NCI-H1105 treated with DMSO at 0.1 percent for 48 hours (cell line): ENCODE results near the gene MRPS24.
"Not testable (repeated sequence)": the region's sequence is repeated elsewhere in the genome, so short reads cannot be mapped to it uniquely, and the experiment has no call there.

Experiments used
- DNase-seq: peaks from one replicate; lab custom pipeline; 2025; lab: John Stamatoyannopoulos, UW

The MRPS24 gene

DNA sequence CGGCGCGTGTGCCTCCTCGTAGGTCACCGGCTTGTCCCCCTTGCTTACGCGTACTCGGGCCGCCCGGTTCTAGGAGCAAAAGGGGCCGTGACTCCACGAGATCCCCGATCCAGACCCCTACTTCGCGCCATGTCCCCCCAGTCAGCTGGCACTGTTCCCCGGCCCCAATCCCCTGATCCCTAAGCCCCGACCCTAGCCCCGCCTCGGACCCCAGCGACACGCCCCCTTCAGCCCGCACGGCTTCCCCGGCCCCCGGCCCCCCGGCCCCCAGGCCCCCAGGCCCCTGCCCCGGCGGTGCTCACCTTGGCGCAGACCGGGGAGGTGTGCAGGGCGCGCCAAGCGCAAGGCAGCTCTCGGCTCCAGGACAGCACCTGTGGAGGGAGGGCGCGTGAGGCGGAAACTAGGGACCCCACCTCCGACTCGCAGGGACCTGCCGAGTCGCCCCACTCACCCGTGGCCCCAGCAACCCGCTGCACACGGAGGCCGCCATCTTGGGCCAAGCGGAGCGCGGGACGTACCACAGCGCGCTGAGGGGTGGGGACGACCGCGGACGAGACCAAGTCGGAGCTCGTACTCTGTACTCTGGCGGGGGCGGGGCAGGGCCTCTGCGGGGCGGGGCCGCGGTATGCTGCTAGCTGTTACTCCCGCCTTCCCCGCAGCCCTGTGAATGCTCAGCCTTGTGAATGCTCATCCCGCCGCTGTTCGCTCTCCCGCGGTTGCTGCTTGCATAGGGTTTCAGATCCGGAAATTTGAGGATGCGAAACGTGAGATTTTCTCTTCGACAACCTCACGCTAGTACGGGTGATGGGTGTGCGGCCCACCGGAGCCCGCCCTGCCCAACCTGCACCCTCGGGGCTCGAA lies at the start of gene MRPS24:
MRPS24 (minus strand) TSS at position 512 of the 861 bp plus-strand sequence; CDS start at position 490, 22 bp downstream.
- DNase-seq = peak; percentile 93

DNA sequence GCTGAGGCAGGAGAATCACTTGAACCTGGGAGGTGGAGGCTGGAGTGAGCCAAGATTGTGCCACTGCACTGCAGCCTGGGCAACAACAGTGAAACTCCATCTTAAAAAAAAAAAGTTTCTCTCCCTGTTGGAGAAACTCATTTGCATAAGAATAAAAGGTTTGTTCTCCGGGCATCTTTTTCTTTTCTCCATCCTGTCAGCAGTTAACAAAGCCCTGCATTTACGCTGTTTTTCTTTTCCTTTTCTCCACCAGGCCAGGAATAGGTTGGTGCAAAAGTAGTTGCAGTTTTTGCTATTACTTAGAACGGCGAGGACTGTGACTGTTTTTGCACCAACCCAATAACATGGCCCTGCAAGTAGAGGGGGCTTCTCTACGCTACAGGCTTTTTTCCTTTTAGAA lies 46.6 kb upstream of the MRPS24 start:
- DNase-seq = no peak

DNA sequence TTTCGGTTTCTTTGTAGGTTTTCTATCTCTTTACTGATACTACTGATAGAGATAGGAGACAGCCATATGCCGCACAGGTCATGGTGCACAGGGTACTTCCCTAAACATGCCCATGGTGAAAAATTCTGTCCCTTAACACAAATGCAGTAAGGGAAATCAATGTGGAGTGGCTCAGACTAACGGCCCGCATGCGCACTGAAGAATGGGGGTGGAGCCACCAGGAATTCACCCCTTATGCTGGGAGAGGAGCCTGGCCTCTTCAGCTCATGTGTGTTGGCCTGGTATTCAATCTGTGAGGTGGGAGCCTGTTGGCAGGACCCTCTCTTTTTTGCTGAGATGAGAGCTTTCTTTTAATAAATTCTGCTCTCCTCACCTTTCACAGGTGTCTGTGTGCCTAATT lies 45.5 kb upstream of the MRPS24 start:
- no peak for DNase-seq

DNA sequence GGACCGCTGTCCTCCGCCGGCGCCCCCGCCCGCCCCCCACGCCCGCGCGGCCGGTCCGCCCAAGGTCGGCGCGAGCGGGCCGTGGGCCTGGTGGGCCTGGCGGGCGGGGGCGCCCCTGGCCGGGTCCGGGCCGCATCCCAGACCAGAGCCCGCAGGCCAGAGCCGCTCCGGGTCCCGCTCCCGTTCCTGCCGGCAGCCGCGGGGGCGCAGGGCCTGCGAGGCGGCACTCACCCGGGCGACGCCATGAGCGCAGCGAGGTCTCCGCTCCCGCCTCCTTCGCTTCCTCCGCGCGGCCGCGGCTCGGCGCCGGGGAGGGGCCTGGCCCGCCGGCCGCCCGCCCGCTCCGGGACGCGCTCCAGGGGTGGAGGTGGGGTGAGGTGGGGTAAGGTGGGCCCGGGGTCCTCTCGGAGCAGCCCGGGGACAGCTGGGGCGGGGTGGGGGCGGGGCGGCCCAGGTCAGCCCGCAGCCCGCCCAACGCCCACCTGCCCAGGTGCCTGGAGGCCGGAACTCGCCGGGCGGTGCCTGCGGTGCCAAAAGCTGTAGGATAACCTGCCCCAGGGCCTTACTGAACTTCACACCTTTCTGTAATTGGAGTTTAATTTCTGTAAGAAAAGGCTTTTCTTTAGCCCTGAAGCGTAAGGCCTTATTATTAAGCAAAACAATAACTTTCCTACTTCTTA lies 37.2 kb upstream of the MRPS24 start, which contains the start of gene URGCP:
URGCP (minus strand) TSS at position 266 of the 680 bp plus-strand sequence; CDS start at position 245, 21 bp downstream.
- DNase-seq = peak; percentile 39

DNA sequence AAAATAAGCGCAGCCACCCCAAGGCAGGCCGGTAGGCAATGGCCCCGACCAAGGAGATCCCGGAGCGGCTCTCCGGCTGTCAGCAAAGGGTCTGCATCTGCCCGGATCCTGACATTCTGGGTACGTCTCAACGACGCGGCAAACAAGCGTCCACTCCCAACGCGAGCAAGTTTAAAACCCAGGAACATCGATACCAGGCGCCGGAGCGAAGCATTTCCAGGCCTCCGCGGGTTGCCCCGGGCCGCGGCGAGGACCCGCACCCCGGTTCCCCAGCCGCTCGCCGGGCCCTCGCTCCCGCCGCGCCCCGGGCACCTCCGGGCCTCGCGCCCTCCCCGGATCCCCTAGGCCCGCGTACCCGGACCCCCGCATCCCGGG lies 36.6 kb upstream of the MRPS24 start:
- DNase-seq = peak; percentile 41

DNA sequence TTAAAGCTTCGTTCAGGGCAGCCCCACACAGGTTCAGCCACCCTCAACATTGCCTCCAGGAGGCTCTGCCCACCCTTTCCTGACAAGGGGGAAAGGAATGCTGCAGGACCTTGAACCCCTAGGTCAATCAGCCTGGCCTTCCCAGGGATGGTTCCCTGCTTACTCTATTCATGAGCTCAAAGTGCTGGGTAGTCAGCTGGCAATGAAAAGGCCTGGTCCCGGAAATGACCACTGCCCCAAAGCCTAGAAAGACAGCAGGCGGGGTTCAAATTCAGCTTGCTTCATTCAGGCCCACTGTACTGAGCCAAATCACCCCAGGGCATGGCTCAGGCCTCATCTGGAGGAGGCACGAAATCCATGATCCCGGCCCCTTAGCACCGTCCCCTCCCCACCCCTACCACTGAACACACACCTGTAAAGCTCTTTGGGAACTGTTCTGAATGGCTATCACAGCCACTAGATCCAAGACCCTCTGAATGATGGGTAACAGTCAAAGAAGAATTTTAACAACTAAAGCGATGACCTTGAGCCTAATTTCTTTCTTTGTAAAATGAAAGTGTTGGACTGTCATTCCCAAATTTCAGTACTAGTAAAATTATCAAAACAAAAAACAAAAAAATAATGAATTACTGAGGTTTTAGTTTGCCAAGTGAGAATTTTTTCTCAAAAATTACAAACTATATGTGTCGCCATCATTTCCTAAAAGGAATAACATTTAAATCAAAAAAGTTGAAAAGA lies 36.1 kb upstream of the MRPS24 start:
- DNase-seq = no peak

DNA sequence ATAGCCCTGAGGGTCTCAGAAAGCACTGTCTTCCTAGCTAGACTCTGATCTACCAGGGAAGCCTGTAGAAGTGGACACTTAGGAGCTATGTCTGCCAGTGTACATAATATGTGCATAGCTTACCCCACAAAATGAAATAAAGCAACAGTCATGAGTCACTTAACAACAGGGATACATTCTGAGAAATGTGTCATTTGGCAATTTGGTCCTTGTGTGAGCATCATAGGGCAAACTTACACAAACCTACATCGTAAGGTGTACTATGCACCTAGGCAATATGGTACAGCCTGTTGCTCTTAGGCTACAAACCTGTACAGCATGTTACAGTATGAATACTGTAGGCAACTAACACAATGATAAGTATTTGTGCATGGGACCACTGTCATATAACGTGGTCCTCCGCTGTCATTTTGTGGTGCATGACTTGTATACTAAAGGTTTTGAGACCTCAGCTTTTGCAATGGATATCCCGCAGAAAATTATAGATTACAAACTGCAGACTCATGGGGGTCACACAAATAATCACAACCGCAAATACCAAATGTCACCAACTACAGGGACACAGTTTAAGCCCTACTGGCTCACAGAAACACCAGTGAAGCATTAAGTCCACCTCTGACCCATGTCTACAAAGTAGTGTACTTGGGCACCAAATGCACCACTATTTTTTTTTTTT lies 35.4 kb upstream of the MRPS24 start:
- DNase-seq = no peak

DNA sequence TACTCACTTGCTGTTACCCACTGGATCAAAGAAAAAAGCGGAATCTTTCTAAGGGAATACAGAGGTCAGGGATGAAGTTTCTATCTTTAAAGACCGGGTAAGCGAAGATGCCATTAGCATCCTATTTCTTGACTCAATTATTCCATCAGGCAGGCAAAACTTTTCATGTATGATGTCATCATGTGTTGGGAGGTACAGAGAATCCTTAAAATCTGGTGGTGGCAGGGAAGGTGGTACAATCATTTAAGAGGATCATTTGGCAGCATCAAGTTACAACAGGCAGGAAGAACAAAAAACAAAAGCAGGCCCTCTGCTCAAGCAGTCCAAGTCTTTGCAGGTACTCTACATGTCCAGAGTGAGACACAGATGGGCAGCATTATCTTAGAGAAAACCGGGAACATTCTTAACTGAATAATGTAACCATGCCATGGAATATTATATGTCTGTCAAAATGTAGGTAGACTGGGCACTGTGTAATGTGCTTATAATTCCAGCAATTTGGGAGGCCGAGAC lies 33.3 kb upstream of the MRPS24 start:
- DNase-seq = no peak

DNA sequence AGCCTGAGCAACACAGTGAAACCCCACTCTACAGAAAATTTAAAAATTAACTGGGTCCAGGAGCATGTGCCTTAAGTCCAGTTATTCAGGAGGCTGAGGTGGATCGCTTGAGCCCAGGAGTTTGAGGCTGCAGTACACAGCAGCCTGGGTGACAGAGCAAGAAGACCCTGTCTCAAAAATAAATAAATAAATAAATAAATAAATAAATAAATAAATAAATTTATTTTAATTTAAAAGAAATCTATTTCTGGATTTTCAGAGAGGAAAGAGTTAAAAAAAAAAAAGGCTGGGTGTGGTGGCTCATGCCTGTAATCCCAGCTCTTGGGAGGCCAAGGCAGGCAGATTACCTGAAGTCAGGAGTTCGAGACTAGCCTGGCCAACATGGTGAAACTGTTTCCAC lies 29.3 kb upstream of the MRPS24 start:
- DNase-seq = not testable (repeated sequence)

DNA sequence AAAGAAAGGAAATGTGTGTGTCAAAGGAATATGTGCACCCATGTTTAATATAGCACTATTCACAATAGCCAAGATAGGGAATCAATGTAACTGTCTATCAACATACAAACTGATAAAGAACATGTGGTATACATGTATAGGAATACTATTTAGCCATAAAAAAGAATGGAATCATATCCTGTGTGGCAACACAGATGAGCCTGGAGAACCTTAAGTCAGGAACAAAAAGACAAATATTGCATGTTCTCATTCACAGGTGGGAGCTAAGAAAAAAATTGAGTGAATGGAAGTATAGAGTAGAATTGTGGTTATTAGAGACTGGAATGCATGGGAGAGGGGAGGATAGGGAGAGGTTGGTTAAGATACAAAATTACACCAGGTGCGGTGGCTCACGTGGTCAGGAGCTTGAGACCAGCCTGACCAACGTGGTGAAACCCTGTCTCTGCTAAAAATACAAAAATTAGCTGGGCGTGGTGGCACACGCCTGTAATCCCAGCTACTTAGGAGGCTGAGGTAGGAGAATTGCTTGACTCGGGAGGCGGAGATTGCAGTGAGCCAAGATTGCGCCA lies 26.6 kb upstream of the MRPS24 start:
- DNase-seq = no peak

DNA sequence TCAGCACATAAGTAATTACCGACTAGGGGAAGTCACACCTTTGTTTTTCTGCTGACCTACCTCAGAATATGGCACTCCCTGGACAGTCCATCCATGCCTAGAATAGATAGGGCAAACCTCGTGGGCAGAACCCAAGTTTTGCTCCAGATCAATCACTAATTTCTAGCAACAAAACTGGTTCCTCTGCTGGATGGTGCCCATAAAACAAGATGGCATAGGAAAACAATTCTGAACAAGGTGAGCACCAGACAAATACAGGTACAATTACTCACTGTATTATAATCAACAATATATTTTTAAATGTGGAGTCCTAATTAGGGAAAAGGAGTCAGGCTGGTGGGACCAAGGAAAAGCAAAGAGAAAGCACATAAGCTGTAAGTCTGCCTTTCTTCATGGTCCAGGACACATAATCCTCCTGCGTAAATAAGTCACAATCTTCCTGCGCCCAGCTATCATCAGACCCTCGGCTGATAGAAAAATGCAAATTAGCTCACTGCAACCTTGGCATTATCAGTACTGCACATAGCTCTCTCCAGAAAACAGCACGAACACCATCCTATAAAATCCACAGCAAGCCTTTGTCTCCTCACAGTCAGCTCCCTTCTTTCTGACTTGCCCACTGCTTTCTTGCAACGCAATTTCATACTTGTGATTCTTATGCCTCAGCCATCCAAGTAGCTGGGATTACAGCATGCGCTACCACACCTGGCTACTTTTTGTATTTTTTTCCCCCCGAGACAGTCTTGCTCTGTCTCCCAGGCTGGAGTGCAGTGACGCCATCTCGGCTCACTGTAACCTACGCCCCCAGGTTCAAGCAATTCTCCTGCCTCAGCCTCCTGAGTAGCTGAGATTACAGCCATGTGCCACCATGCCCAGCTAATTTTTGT lies 22.0 kb upstream of the MRPS24 start:
- DNase-seq = no peak

DNA sequence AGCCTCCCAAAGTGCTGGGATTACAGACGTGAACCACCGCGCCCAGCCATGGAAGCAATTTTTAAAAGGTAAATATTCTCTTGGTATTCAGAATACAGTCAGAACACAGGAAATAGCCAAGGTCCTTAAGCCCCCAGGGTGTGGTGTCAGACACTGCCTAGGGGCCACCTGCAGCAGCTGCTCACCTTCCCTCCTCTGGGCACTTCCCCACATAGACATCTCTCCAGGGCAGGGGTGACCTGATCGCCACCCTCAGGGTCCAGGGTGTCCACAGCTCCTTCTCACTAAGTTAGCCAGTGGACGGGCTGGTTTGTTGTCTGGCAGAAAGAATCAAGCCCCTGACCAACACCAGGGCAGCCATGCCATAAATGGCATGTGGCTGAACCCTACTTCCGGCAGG lies 21.2 kb upstream of the MRPS24 start:
- DNase-seq = no peak

DNA sequence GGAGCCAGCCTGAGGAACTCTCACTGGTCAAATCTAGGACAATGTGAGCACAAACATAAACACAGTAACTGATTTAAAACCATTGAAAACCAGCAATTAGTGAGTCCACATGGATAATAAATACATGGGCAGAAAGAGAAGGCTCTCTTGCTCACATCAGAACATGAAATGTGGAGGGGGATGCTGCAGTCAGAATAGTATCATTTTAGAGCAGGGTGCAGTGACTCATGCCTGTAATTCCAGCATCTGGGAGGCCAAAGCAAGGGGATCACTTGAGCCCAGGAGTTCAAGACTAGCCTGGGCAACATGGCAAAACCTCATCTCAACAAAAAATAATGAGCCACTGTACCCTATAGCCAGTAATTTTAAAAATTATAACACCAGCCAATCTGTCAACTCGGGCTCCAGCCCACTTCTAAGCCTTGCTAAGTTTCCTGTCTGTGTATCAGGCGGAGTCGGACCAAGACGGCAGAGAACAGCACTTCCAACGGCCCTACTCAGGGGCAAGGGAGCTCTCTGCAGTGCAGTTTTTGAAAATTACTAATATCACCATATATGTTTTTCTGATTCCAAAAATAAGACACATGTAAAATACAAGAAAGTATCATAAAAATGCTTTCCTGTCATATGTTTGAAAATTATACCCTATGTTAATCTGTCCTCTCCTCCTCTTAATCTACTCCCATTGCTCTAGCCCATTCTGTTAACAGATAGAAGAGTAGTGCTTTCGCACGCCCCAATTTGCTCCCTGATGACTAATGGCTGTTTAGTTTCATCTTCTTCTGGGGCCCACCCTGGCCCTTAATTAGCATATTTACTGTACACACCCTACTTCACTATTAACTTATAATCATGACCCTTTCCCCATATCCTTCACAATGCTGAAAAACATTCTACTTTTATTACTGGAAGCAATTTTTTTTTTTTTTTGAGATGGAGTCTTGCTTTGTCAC lies 20.0 kb upstream of the MRPS24 start:
- no peak for DNase-seq

DNA sequence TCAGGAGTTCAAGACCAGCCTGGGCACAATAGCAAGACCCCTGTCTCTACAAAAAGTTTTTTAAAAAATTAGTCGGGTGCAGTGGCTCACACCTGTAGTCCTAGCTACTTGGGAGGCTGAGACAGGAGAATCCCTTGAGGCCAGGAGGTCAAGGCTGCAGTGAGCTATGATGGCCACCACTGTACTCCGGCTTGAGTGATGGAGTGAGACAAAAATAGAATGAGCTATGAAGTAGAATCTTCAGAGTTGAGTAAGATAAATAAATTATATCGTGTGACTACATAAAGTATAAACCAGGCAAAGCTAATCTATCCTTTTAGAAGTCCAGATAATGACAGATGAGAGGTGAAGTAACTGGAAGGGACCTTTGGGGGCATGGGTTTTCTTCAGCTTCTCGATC lies 15.3 kb upstream of the MRPS24 start:
- DNase-seq = no peak

DNA sequence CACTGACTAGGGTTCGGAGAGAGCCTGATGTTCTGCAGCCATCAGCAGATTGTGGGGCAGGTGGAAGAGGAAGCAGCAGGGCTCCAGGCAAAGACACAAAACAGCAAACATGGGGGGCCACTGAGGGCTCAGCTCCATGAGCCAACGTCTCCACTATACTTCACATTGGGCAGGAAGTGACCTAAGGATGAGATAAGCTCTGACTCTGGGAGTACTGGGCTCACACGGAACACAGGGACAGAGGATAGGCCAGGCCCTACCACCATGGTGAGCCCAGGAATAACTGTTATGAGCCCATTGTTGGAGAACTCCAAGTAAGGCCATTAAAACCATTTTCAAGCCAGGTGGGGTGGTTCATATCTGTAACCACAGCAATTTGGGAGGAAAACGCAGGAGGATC lies 14.9 kb upstream of the MRPS24 start:
- no peak for DNase-seq

DNA sequence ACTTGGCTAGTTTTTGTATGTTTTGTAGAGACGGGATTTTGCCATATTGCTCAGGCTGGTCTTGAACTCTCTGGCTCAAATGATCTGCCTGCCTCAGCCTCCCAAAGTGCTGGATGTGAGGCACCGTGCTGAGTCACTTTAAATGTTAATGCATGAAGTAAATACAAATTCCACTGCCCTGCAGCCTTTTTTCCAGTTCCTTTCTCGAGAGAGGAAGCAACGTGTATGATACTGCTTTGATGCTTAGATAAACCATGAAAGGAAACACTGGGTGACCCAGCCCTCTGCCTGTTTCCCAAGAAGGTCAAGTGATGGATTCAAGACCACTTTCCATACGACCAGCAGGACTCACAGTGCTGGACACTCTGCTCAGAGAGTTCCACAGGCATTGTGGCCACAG lies 11.3 kb upstream of the MRPS24 start:
- no peak for DNase-seq

DNA sequence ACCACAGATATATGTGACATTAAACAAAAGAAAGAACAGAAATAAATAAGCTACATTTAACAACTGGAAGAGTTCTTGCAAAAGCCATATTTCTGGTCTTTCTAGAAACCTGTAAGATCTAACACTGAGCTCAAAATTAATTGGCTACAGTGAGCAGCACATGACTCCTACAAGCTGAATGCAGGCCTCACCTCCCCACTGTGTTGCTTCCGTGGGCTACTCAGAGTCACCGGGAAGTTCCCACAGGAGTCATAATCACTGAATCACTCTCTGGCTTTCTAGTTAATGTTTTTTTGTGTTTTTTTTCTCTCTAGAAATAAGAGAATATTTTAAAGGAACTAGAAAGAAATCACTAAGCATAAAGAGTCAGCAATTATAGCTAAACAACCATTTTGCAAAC lies 10.2 kb upstream of the MRPS24 start:
- no peak for DNase-seq

DNA sequence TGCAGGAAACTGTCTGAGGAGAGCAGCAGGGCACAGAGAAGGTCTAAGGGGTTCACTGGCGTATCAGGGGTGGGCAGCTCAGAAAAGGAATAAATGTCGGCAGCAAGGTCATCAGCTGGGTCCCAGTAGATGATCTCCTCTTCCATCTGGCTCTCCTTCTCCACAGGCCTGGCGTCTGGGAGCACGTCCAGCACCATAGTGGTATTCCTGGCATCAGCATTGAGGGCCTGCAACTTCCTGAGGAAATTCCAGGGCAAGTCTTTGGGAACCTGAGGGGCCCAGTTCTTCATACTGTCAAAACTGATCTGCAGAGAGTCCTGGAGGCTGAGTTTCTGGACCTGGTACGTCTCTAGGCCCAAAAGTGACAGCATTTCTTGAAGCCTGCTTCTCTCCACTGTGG lies 9.6 kb upstream of the MRPS24 start:
- no peak for DNase-seq
